ENCODE data around the gene TOP2B. TPM values are rescaled to one million over a fixed set of nuclear protein-coding genes. Genes with fewer than 3 reads are reported as not detected.

TOP2B gene
- total and polyA plus RNA-seq, 12 donors = 34.2 to 126 (median 101) TPM

DNA sequence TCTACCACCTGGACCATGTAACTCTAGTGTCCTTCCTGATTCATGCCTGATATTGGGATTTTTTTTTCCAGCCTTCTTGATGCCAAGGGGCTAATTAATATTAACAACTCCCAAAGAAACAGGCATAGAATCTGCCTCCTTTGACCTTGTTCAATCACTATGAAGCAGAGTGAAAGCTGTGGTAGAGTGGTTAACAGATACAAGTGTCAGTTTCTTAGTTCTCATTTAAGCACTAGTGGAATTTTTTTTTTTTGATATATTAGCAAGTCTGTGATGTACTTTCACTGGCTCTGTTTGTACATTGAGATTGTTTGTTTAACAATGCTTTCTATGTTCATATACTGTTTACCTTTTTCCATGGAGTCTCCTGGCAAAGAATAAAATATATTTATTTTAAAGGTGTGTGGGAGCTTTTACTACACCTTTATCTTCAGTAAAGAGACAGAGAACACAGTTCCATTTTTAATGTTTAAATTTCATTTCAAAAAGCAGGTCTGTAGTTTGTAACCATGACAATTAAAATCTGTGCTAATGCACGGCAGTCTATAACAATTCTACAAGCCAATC lies 67.1 kb downstream of the TOP2B start:
- TF ChIP-seq, protein P1, sequence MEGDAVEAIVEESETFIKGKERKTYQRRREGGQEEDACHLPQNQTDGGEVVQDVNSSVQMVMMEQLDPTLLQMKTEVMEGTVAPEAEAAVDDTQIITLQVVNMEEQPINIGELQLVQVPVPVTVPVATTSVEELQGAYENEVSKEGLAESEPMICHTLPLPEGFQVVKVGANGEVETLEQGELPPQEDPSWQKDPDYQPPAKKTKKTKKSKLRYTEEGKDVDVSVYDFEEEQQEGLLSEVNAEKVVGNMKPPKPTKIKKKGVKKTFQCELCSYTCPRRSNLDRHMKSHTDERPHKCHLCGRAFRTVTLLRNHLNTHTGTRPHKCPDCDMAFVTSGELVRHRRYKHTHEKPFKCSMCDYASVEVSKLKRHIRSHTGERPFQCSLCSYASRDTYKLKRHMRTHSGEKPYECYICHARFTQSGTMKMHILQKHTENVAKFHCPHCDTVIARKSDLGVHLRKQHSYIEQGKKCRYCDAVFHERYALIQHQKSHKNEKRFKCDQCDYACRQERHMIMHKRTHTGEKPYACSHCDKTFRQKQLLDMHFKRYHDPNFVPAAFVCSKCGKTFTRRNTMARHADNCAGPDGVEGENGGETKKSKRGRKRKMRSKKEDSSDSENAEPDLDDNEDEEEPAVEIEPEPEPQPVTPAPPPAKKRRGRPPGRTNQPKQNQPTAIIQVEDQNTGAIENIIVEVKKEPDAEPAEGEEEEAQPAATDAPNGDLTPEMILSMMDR (IDR thresholded peaks at IDR 0.05) = no peak
- no peak for ATAC-seq
- Histone ChIP-seq H3K27ac (peak overlapping the region in 1 of 10 donors; percentile 0), H3K4me3 (no peak overlapping the region), H3K27me3 (no peaks in the 10 kb centered on the region), H3K9me3 (no peaks in the 10 kb centered on the region), H3K36me3 (peaks cover 0 to 78% (median 28%) of the 10 kb centered on the region in 9 donors), H3K4me1 (peaks cover 0 to 24% (median 18%) of the 10 kb centered on the region in 9 donors)
- intact Hi-C loops (cut with DNase I) = loop anchor here in 4 of 10 donors (5.0 to 10.0 kb wide), 7 partner anchors 163 to 825 kb away; no protein-coding TSS in a partner anchor
- DNase-seq = no peak
- WGBS, 2 donors = 78 to 79% methylated on average over 1 of the region's 1 CpG

DNA sequence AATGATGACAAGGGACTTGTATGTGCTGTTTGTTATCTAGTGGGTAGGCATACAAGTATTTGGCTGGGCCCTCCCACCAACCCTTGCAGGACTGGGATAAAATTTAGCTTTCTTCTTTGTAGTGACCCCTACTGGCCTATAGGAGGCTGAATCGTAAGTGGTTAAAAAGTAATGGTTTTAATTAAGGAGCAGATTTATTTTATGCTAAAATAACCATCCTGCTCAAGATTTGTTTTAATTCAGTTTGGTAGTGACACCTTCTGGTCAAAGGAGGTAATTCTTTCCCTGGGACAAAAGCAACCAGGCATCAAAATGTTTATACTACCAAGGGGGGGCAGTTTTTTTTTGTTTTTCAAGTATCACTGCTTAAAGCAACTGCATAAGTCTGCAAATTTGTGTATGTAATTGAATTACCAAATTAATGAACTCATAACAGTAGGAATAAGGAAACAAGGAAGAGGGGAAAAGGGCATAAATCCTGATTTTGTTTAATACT lies 70.7 kb downstream of the TOP2B start:
- Histone ChIP-seq H3K4me1 (peaks cover 5 to 50% (median 45%) of the 10 kb centered on the region in 9 donors), H3K9me3 (no peaks in the 10 kb centered on the region), H3K36me3 (peaks cover 0 to 44% (median 16%) of the 10 kb centered on the region in 9 donors), H3K27me3 (no peaks in the 10 kb centered on the region), H3K4me3 (no peak overlapping the region), H3K27ac (peak overlapping the region in 8 of 10 donors; percentile 27 to 80 (median 64))
- ATAC-seq = peak; percentile 49 to 76 (median 55)
- peak in 1 of 2 donors; percentile 27 for DNase-seq
- intact Hi-C loops (cut with DNase I) = loop anchor here (2.0 to 10.0 kb wide), 16 partner anchors 67 to 822 kb away; partner anchors contain the start of gene RARB (in 6 of the 10)
- TF ChIP-seq, protein P1 (IDR thresholded peaks at IDR 0.05) = peak; percentile 76 to 90 (median 82)
- 0 to 2% methylated on average over 1 of the region's 1 CpG for WGBS, 2 donors

DNA sequence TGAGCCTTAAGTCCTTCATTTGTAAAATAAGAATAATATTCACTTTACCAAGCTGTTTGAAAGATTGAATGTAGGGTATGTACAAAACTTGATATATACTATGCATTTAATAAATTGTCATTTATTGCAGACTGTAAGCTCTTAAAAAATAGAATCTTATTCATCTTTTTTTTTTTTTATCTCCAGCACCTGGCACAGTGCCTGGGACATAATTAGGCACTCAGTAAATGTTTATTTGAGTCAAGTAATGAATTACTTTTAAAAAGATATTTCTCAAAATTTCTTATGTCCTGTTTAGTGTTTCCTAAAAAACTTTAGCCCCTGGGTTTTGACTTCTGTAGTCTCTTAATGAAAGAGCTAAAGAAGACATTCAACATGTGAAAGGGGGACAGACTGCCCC lies 71.7 kb downstream of the TOP2B start:
- TF ChIP-seq, protein P1 (IDR thresholded peaks at IDR 0.05) = no peak
- no peaks in the 10 kb centered on the region for H3K9me3 ChIP-seq
- H3K4me3 ChIP-seq = no peak overlapping the region
- H3K27me3 ChIP-seq = no peaks in the 10 kb centered on the region
- ATAC-seq (no peak), DNase-seq (no peak)
- peaks cover 0 to 33% (median 9%) of the 10 kb centered on the region in 9 donors for H3K36me3 ChIP-seq
- H3K27ac ChIP-seq = peak overlapping the region in 9 of 10 donors; percentile 11 to 80 (median 54)
- H3K4me1 ChIP-seq = peaks cover 5 to 55% (median 50%) of the 10 kb centered on the region in 9 donors
- intact Hi-C loops (cut with DNase I) = loop anchor here (2.0 to 10.0 kb wide), 14 partner anchors 66 to 821 kb away; partner anchors contain the start of gene RARB (in 7 of the 10)

DNA sequence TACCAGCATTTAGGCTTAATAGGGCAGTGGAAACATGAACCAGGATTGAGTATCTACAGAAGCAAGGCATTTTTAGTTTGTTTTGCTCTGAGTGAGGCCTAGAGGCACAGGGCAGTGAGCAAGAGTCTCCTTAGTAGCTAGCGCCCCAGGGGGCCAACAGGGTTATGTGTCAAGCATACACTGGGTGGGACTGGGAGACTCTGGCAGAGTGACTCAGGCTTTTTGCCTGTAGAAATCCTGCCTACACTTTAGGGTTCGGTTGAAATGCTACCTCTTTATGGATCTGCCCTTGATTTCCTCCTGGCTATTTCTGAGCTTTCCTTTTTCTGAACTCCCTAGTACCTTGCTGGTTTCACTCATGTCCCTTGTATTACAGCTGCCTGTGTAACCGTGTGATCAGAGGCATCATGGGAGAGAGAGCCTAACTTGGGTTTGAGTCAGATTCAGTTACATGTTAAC lies 72.2 kb downstream of the TOP2B start:
- TF ChIP-seq, protein P1 (IDR thresholded peaks at IDR 0.05) = peak in 6 of 9 donors; percentile 27 to 55 (median 37)
- no peaks in the 10 kb centered on the region for H3K27me3 ChIP-seq
- ATAC-seq (peak; percentile 61 to 84 (median 68)), DNase-seq (peak; percentile 34 to 52)
- intact Hi-C loops (cut with DNase I) = loop anchor here (2.0 to 10.0 kb wide), 14 partner anchors 65 to 820 kb away; partner anchors contain the start of gene RARB (in 7 of the 10)
- H3K27ac ChIP-seq = peak overlapping the region in 8 of 10 donors; percentile 44 to 80 (median 64)
- H3K9me3 ChIP-seq = no peaks in the 10 kb centered on the region
- peaks cover 5 to 58% (median 50%) of the 10 kb centered on the region in 9 donors for H3K4me1 ChIP-seq
- peaks cover 0 to 29% (median 9%) of the 10 kb centered on the region in 9 donors for H3K36me3 ChIP-seq
- H3K4me3 ChIP-seq = no peak overlapping the region
- WGBS, 2 donors = 27 to 33% methylated on average over 3 of the region's 3 CpGs

All from heart right ventricle (tissue), 16 donors.